Thyroid gland (tissue), 4 donors: Measurements from ENCODE around the gene CFAP161.

ENCODE experiments used
- CTCF ChIP-seq, 6 experiments: fragments of 200-600 bp in 3 of 6; fragments of 450-650 bp in 3 of 6; sonication (generic) in 3 of 6; IDR thresholded peaks; one replicate each; pipeline ENCODE4 v1.5.1; 2016 to 2019; ENCODE audit warnings: antibody characterized with exemption in 6 of 6, mild to moderate bottlenecking in 2 of 6, inconsistent platforms in 1 of 6, moderate library complexity in 1 of 6
- POLR2A ChIP-seq, 2 donors: fragments of 450-650 bp; IDR thresholded peaks; one replicate each; pipeline ENCODE4 v1.6.1; 2017; ENCODE audit warnings: antibody characterized with exemption in 2 of 2, mild to moderate bottlenecking in 2 of 2, moderate library complexity in 1 of 2

GRCh38 chr15:81161160-81161673, 27.1 kb downstream of the CFAP161 start:
- TF ChIP-seq CTCF (IDR thresholded peaks at IDR 0.05) = no peak
- TF ChIP-seq POLR2A (IDR thresholded peaks at IDR 0.05) = no peak
